Measurements from ENCODE around the gene PKP2. TPM values are rescaled to one million over a fixed set of nuclear protein-coding genes. Genes with fewer than 3 reads are reported as not detected.

The PKP2 gene
- total RNA-seq, 6 experiments from 2014 or later: 17.2 to 54.7 (median 23.8) TPM

GRCh38 chr12:32891526-32891925 lies 5.1 kb downstream of the PKP2 start:
- no peak for TF ChIP-seq POLR2A (IDR thresholded peaks at IDR 0.05)
- TF ChIP-seq, protein P1, sequence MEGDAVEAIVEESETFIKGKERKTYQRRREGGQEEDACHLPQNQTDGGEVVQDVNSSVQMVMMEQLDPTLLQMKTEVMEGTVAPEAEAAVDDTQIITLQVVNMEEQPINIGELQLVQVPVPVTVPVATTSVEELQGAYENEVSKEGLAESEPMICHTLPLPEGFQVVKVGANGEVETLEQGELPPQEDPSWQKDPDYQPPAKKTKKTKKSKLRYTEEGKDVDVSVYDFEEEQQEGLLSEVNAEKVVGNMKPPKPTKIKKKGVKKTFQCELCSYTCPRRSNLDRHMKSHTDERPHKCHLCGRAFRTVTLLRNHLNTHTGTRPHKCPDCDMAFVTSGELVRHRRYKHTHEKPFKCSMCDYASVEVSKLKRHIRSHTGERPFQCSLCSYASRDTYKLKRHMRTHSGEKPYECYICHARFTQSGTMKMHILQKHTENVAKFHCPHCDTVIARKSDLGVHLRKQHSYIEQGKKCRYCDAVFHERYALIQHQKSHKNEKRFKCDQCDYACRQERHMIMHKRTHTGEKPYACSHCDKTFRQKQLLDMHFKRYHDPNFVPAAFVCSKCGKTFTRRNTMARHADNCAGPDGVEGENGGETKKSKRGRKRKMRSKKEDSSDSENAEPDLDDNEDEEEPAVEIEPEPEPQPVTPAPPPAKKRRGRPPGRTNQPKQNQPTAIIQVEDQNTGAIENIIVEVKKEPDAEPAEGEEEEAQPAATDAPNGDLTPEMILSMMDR (IDR thresholded peaks at IDR 0.05): no peak
- no peak for DNase-seq
- intact Hi-C loops (cut with DNase I): no loop called here
- no peak for ATAC-seq
- H3K27me3 ChIP-seq: no peaks in the 10 kb centered on the region
- no peaks in the 10 kb centered on the region for H3K9me3 ChIP-seq
- no peak overlapping the region for H3K27ac ChIP-seq
- no peaks in the 10 kb centered on the region for H3K36me3 ChIP-seq
- no peak overlapping the region for H3K4me3 ChIP-seq
- 45% methylated on average over 2 of the region's 2 CpGs for WGBS (ENCODE audit: insufficient coverage, low coverage, low lambda C conversion rate, missing lambda C conversion rate)
- H3K4me1 ChIP-seq: peaks cover 0 to 34% (median 12%) of the 10 kb centered on the region in 4 donors

- Histone ChIP-seq H3K4me1 (peaks cover 0 to 25% (median 8%) of the 10 kb centered on the region in 4 donors), H3K27ac (no peak overlapping the region), H3K9me3 (no peaks in the 10 kb centered on the region), H3K4me3 (no peak overlapping the region), H3K27me3 (no peaks in the 10 kb centered on the region), H3K36me3 (no peaks in the 10 kb centered on the region)
- no peak for DNase-seq
- no peak for ATAC-seq
- WGBS (ENCODE audit: insufficient coverage, low coverage, low lambda C conversion rate, missing lambda C conversion rate): 75% methylated on average over 5 of the region's 5 CpGs
- no peak for TF ChIP-seq POLR2A (IDR thresholded peaks at IDR 0.05)
- TF ChIP-seq, protein P1 (IDR thresholded peaks at IDR 0.05): no peak
- intact Hi-C loops (cut with DNase I): no loop called here
Measured at GRCh38 chr12:32889011-32889760, 7.4 kb downstream of the PKP2 start.

DNA sequence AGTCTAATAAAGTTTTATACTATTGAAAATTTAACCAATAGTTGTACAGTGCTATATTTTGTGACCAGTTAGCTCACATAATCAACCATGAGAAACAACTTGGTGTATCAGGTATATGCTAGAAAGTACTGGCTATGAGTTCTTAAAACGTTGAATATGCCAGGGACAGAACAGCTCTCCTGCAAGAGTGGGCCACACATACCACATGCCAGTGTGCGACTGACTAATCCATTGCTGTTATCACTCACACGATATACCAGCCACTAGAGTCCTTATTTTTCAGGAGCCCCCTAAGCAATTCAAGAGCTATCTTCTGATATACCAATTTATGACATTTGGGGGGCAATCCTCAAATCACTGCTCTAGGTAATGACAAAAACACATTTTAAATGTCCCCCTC lies 9.5 kb downstream of the PKP2 start:
- DNase-seq: no peak
- WGBS (ENCODE audit: insufficient coverage, low coverage, low lambda C conversion rate, missing lambda C conversion rate): 60% methylated on average over 1 of the region's 3 CpGs

GRCh38 chr12:32885831-32886230 lies 10.7 kb downstream of the PKP2 start:
- intact Hi-C loops (cut with DNase I): no loop called here
- DNase-seq: no peak
- H3K9me3 ChIP-seq: no peaks in the 10 kb centered on the region

More for the DNA sequence above, 9.5 kb downstream of the PKP2 start:
- no peak overlapping the region for H3K27ac ChIP-seq
- H3K36me3 ChIP-seq: no peaks in the 10 kb centered on the region
- no peak overlapping the region for H3K4me3 ChIP-seq
- H3K27me3 ChIP-seq: no peaks in the 10 kb centered on the region
- ATAC-seq: no peak
- no peaks in the 10 kb centered on the region for H3K9me3 ChIP-seq
- TF ChIP-seq, protein P1 (IDR thresholded peaks at IDR 0.05): no peak
- TF ChIP-seq POLR2A (IDR thresholded peaks at IDR 0.05): no peak
- H3K4me1 ChIP-seq: peaks cover 0 to 12% (median 6%) of the 10 kb centered on the region in 4 donors
- intact Hi-C loops (cut with DNase I): no loop called here

More at GRCh38 chr12:32885831-32886230, 10.7 kb downstream of the PKP2 start:
- Histone ChIP-seq H3K27me3 (no peaks in the 10 kb centered on the region), H3K4me1 (peaks cover 0 to 17% (median 4%) of the 10 kb centered on the region in 4 donors), H3K27ac (no peak overlapping the region), H3K36me3 (no peaks in the 10 kb centered on the region), H3K4me3 (no peak overlapping the region)
- ATAC-seq: no peak
- no peak for TF ChIP-seq POLR2A (IDR thresholded peaks at IDR 0.05)
- TF ChIP-seq, protein P1 (IDR thresholded peaks at IDR 0.05): no peak
- WGBS (ENCODE audit: insufficient coverage, low coverage, low lambda C conversion rate, missing lambda C conversion rate): 45% methylated on average over 4 of the region's 4 CpGs
